Measurements from ENCODE around the gene SFTA2.

DNA sequence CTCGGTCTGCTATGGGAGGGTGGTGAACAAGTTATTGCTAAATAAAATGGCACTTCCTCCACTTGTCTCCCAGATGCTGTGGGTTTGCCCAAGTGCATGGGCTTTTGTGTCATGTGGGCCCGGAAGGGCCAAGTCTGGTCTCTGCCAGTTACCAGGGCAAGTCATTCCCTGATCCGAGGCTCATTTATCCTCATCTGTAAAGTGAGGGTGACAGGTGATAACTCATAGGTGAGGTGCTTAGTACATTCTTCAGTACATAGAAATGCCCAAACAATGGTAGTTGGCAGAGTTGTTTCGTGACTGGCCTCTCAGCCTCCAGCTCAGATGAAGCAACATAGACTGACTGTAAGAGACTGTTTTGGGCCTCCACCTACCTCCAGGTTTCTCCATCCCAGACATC is 6.8 kb upstream of the SFTA2 start:
- TF ChIP-seq EZH2 (IDR thresholded peaks at IDR 0.05; ENCODE audit: insufficient read depth, poor library complexity, severe bottlenecking) (no peak), EZH2phosphoT487 (IDR thresholded peaks at IDR 0.05; ENCODE audit: insufficient read depth, low read depth) (no peak)

Measured in GM23248 (cell line).